ENCODE measurements around the gene BOD1L1.
A peak's percentile ranks its signal among the peaks of the same experiment; 100 is the strongest.

Gene BOD1L1

GRCh38 chr4:13656569-13657405 lies 29.3 kb upstream of the BOD1L1 start:
- no peak overlapping the region for H3K27ac ChIP-seq
- peak; percentile 40 for TF ChIP-seq CTCF (IDR thresholded peaks at IDR 0.05)
- H3K4me3 ChIP-seq: peak overlapping the region; percentile 58
- DNase-seq (ENCODE audit: low spot score): no peak

GRCh38 chr4:13654162-13654797 lies 26.8 kb upstream of the BOD1L1 start:
- peak overlapping the region in 1 of 2 donors; percentile 46 for H3K27ac ChIP-seq
- peak; percentile 64 for TF ChIP-seq CTCF (IDR thresholded peaks at IDR 0.05)
- DNase-seq (ENCODE audit: low spot score): peak; percentile 80
- peak overlapping the region; percentile 77 for H3K4me3 ChIP-seq

- no peak for TF ChIP-seq CTCF (IDR thresholded peaks at IDR 0.05)
- Histone ChIP-seq H3K27ac (peak overlapping the region in 1 of 2 donors; percentile 46), H3K4me3 (peak overlapping the region; percentile 77)
- DNase-seq (ENCODE audit: low spot score): no peak
These were observed 26.2 kb upstream of the BOD1L1 start for GRCh38 chr4:13653766-13654161.

GRCh38 chr4:13647031-13647430 lies 19.5 kb upstream of the BOD1L1 start:
- TF ChIP-seq CTCF (IDR thresholded peaks at IDR 0.05): no peak
- H3K4me3 ChIP-seq: no peak overlapping the region
- DNase-seq (ENCODE audit: low spot score): no peak
- H3K27ac ChIP-seq: no peak overlapping the region

GRCh38 chr4:13645075-13645474 lies 17.6 kb upstream of the BOD1L1 start:
- Histone ChIP-seq H3K4me3 (no peak overlapping the region), H3K27ac (no peak overlapping the region)
- no peak for DNase-seq (ENCODE audit: low spot score)
- no peak for TF ChIP-seq CTCF (IDR thresholded peaks at IDR 0.05)

- H3K4me3 ChIP-seq: no peak overlapping the region
- no peak for TF ChIP-seq CTCF (IDR thresholded peaks at IDR 0.05)
- H3K27ac ChIP-seq: peak overlapping the region; percentile 48 to 63
- no peak for DNase-seq (ENCODE audit: low spot score)
These were observed 14.8 kb upstream of the BOD1L1 start for GRCh38 chr4:13642170-13642950.
